ENCODE results near the gene CAPZA2. TPM values are rescaled to one million over a fixed set of nuclear protein-coding genes. Genes with fewer than 3 reads are reported as not detected.

CAPZA2 gene
- total RNA-seq, 4 donors from 2014 or later = 53.7 to 64.9 (median 59.6) TPM

- Histone ChIP-seq H3K27me3 (no peaks in the 10 kb centered on the region), H3K4me1 (peaks cover 3% of the 10 kb centered on the region), H3K9me3 (no peaks in the 10 kb centered on the region), H3K36me3 (no peaks in the 10 kb centered on the region), H3K4me3 (no peak overlapping the region), H3K27ac (no peak overlapping the region)
- DNase-seq (ENCODE audit: low spot score in 2 of 2) = no peak
- TF ChIP-seq CTCF (IDR thresholded peaks at IDR 0.05) (no peak), POLR2AphosphoS5 (IDR thresholded peaks at IDR 0.05) (no peak), EP300 (IDR thresholded peaks at IDR 0.05) (no peak), POLR2A (IDR thresholded peaks at IDR 0.05) (no peak)
Observed at GRCh38 chr7:116963234-116963633, 100.8 kb downstream of the CAPZA2 start.

GRCh38 chr7:116966601-116967000 lies 104.2 kb downstream of the CAPZA2 start:
- peaks cover 3% of the 10 kb centered on the region for H3K4me1 ChIP-seq
- H3K27me3 ChIP-seq = no peaks in the 10 kb centered on the region
- TF ChIP-seq POLR2A (IDR thresholded peaks at IDR 0.05) (no peak), CTCF (IDR thresholded peaks at IDR 0.05) (no peak), EP300 (IDR thresholded peaks at IDR 0.05) (no peak), POLR2AphosphoS5 (IDR thresholded peaks at IDR 0.05) (no peak)
- H3K4me3 ChIP-seq = no peak overlapping the region
- H3K36me3 ChIP-seq = no peaks in the 10 kb centered on the region
- DNase-seq (ENCODE audit: low spot score in 2 of 2) = no peak
- H3K9me3 ChIP-seq = no peaks in the 10 kb centered on the region
- no peak overlapping the region for H3K27ac ChIP-seq

- no peaks in the 10 kb centered on the region for H3K27me3 ChIP-seq
- no peaks in the 10 kb centered on the region for H3K36me3 ChIP-seq
- peaks cover 5% of the 10 kb centered on the region for H3K4me1 ChIP-seq
- no peak for DNase-seq (ENCODE audit: low spot score in 2 of 2)
- H3K9me3 ChIP-seq = no peaks in the 10 kb centered on the region
- TF ChIP-seq POLR2AphosphoS5 (IDR thresholded peaks at IDR 0.05) = no peak
- no peak for TF ChIP-seq CTCF (IDR thresholded peaks at IDR 0.05)
- no peak for TF ChIP-seq EP300 (IDR thresholded peaks at IDR 0.05)
- H3K4me3 ChIP-seq = no peak overlapping the region
- WGBS = 99% methylated on average over 4 of the region's 5 CpGs
- H3K27ac ChIP-seq = no peak overlapping the region
Observed at GRCh38 chr7:116967254-116967922, 105.0 kb downstream of the CAPZA2 start.

- TF ChIP-seq CTCF (IDR thresholded peaks at IDR 0.05) (no peak), POLR2A (IDR thresholded peaks at IDR 0.05) (no peak)
- DNase-seq (ENCODE audit: low spot score in 2 of 2) = no peak
Observed at GRCh38 chr7:116967983-116968382, 105.6 kb downstream of the CAPZA2 start.

GRCh38 chr7:116968631-116969030 lies 106.2 kb downstream of the CAPZA2 start:
- H3K4me3 ChIP-seq = no peak overlapping the region
- H3K4me1 ChIP-seq = peaks cover 5% of the 10 kb centered on the region
- H3K27me3 ChIP-seq = no peaks in the 10 kb centered on the region
- H3K27ac ChIP-seq = no peak overlapping the region
- DNase-seq (ENCODE audit: low spot score in 2 of 2) = no peak
- TF ChIP-seq EP300 (IDR thresholded peaks at IDR 0.05) (no peak), POLR2AphosphoS5 (IDR thresholded peaks at IDR 0.05) (no peak), CTCF (IDR thresholded peaks at IDR 0.05) (no peak), POLR2A (IDR thresholded peaks at IDR 0.05) (no peak)
- H3K36me3 ChIP-seq = no peaks in the 10 kb centered on the region
- H3K9me3 ChIP-seq = no peaks in the 10 kb centered on the region

More at GRCh38 chr7:116967983-116968382, 105.6 kb downstream of the CAPZA2 start:
- Histone ChIP-seq H3K9me3 (no peaks in the 10 kb centered on the region), H3K27ac (no peak overlapping the region), H3K36me3 (no peaks in the 10 kb centered on the region), H3K4me1 (peaks cover 5% of the 10 kb centered on the region), H3K27me3 (no peaks in the 10 kb centered on the region), H3K4me3 (no peak overlapping the region)
- WGBS = 85% methylated on average over 1 of the region's 1 CpG

Data from suprapubic skin (tissue), 4 donors.